Neutrophil (primary cell): ENCODE measurements around the gene IQCM.

ENCODE experiments used
- H3K27ac ChIP-seq: fragments of 200-600 bp; sonication (generic); 2 replicates; pipeline ENCODE4 v1.5.1; 2016; ENCODE audit warnings: mild to moderate bottlenecking, moderate library complexity
- H3K27me3 ChIP-seq: fragments of 200-600 bp; sonication (generic); 2 replicates; pipeline ENCODE4 v1.6.0; 2016; ENCODE audit warnings: mild to moderate bottlenecking
- H3K36me3 ChIP-seq: fragments of 200-600 bp; sonication (generic); 2 replicates; pipeline ENCODE4 v1.5.1; 2017
- H3K4me1 ChIP-seq, 2 experiments: fragments of 200-600 bp in 1 of 2; sonication (generic) in 1 of 2; 1 replicate in 1 of 2; 2 replicates in 1 of 2; pipeline versions ENCODE4 v1.5.1 to v1.6.1; 2013 to 2016; ENCODE audit warnings: low read depth in 1 of 2, low read length in 1 of 2, mild to moderate bottlenecking in 1 of 2, moderate library complexity in 1 of 2; ENCODE audit not compliant: control insufficient read depth in 1 of 2, insufficient read depth in 1 of 2
- H3K4me3 ChIP-seq, 2 experiments: fragments of 200-600 bp in 1 of 2; sonication (generic) in 1 of 2; 1 replicate in 1 of 2; 2 replicates in 1 of 2; pipeline ENCODE4 v1.5.1; 2013 to 2016; ENCODE audit warnings: low read depth in 1 of 2, low read length in 1 of 2, mild to moderate bottlenecking in 1 of 2, moderate library complexity in 1 of 2
- H3K9me3 ChIP-seq: fragments of 200-600 bp; sonication (generic); 2 replicates; pipeline ENCODE4 v1.5.1; 2016
- CTCF ChIP-seq: fragments of 200-600 bp; sonication (generic); IDR thresholded peaks from 2 replicates; pipeline ENCODE4 v1.5.1; 2016; ENCODE audit warnings: antibody characterized with exemption

IQCM gene

GRCh38 chr4:149718500-149718899 is 97.1 kb downstream of the IQCM start:
- TF ChIP-seq CTCF: no peak
- Histone ChIP-seq H3K4me1 (no peaks in the 10 kb centered on the region), H3K9me3 (no peaks in the 10 kb centered on the region), H3K4me3 (no peak overlapping the region), H3K27me3 (no peaks in the 10 kb centered on the region), H3K27ac (no peak overlapping the region), H3K36me3 (no peaks in the 10 kb centered on the region)

- no peak for TF ChIP-seq CTCF
- no peaks in the 10 kb centered on the region for H3K27me3 ChIP-seq
Measured at GRCh38 chr4:149716728-149717127, 98.9 kb downstream of the IQCM start.

GRCh38 chr4:149715822-149716585 is 99.6 kb downstream of the IQCM start:
- Histone ChIP-seq H3K4me3 (no peak overlapping the region), H3K36me3 (no peaks in the 10 kb centered on the region), H3K4me1 (no peaks in the 10 kb centered on the region), H3K27me3 (no peaks in the 10 kb centered on the region), H3K27ac (no peak overlapping the region), H3K9me3 (no peaks in the 10 kb centered on the region)
- no peak for TF ChIP-seq CTCF

More at GRCh38 chr4:149716728-149717127, 98.9 kb downstream of the IQCM start:
- Histone ChIP-seq H3K4me1 (no peaks in the 10 kb centered on the region), H3K4me3 (no peak overlapping the region), H3K27ac (no peak overlapping the region), H3K36me3 (no peaks in the 10 kb centered on the region), H3K9me3 (no peaks in the 10 kb centered on the region)

- Histone ChIP-seq H3K27me3 (no peaks in the 10 kb centered on the region), H3K4me3 (no peak overlapping the region), H3K36me3 (no peaks in the 10 kb centered on the region), H3K4me1 (no peaks in the 10 kb centered on the region), H3K27ac (no peak overlapping the region), H3K9me3 (no peaks in the 10 kb centered on the region)
- no peak for TF ChIP-seq CTCF
Measured at GRCh38 chr4:149713031-149713430, 102.6 kb downstream of the IQCM start.

- no peak for TF ChIP-seq CTCF
- H3K4me1 ChIP-seq: no peaks in the 10 kb centered on the region
- no peaks in the 10 kb centered on the region for H3K27me3 ChIP-seq
Measured at GRCh38 chr4:149711593-149712365, 103.9 kb downstream of the IQCM start.

More at GRCh38 chr4:149711593-149712365, 103.9 kb downstream of the IQCM start:
- Histone ChIP-seq H3K9me3 (no peaks in the 10 kb centered on the region), H3K4me3 (no peak overlapping the region), H3K27ac (no peak overlapping the region), H3K36me3 (no peaks in the 10 kb centered on the region)
